SK-N-SH treated with all-trans-retinoic acid at 6 μM for 48 hours (cell line): ENCODE measurements around the gene MAP2.

Experiments used
- RARB ChIP-seq: fragments of 250-450 bp; sonication (Bioruptor Pico); IDR thresholded peaks from 2 replicates; pipeline ENCODE4 v1.8.0; 2021; ENCODE audit warnings: mild to moderate bottlenecking, moderate library complexity
- ZFP3 ChIP-seq: fragments of 250-450 bp; sonication (Bioruptor Pico); IDR thresholded peaks from 2 replicates; pipeline ENCODE4 v1.5.0; 2020; ENCODE audit warnings: mild to moderate bottlenecking, moderate library complexity

- no peak for TF ChIP-seq RARB (CRISPR knock-in tag)
- TF ChIP-seq ZFP3: no peak
These were observed 51.1 kb downstream of the MAP2 start for GRCh38 chr2:209474960-209475359.
